Stimulated activated naive CD8-positive, alpha-beta T cell treated with anti-CD3 and anti-CD28 coated beads, Interleukin-15, amount 100 ng/mL, for 72 hours (primary cell): ENCODE data around the gene ADGRG4.
"Not testable (repeated sequence)": the region's sequence is repeated elsewhere in the genome, so short reads cannot be mapped to it uniquely, and the experiment has no call there.

ENCODE experiments used
- ATAC-seq: fragments of 150-1000 bp; cut with Tn5 transposase; 2 replicates; pipeline ENCODE4 v1.10.0; 2021; ENCODE audit warnings: mild to moderate bottlenecking, moderate library complexity
- DNase-seq, 2 donors: peaks; one replicate each; pipeline ENCODE4 v3.0.0; 2021 to 2022
- H3K27ac Mint-ChIP-seq, 2 donors: one replicate each; pipeline ENCODE4 v1.8.0; 2022; ENCODE audit warnings: mild to moderate bottlenecking in 2 of 2, mixed read lengths in 2 of 2, moderate library complexity in 2 of 2
- H3K27me3 Mint-ChIP-seq: one replicate; pipeline ENCODE4 v1.8.0; 2022; ENCODE audit warnings: mixed read lengths
- H3K4me1 Mint-ChIP-seq: one replicate; pipeline ENCODE4 v1.8.0; 2022; ENCODE audit warnings: mild to moderate bottlenecking, mixed read lengths
- H3K4me3 Mint-ChIP-seq, 2 donors: one replicate each; pipeline ENCODE4 v1.8.0; 2022; ENCODE audit warnings: mild to moderate bottlenecking in 2 of 2, mixed read lengths in 2 of 2, moderate library complexity in 1 of 2
- H3K9me3 Mint-ChIP-seq, 2 donors: one replicate each; pipeline ENCODE4 v1.8.0; 2022; ENCODE audit warnings: mixed read lengths in 2 of 2

ADGRG4 gene

DNA sequence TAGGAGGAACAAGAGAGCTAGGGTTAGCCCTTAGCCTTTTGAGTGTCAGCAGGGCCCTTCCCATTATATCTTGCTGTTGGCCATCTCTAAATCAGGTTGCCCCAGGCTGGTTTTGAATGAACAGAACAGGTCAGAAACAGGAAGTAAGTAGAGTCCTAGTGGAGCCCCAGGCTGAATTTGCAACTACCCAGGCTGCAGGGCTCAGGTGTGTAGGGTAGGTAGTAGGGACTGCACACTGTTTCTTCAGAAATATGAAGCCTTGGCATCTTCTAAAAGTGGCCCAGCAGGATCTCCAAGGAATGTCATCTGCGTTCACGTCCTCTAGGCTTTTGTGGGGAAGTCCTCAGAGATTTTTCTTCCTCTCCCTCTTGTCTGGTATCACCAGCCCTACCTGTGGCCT, 90.2 kb downstream of the ADGRG4 start:
- H3K27me3 Mint-ChIP-seq = no peaks in the 10 kb centered on the region
- DNase-seq (no peak), ATAC-seq (no peak)
- no peaks in the 10 kb centered on the region for H3K9me3 Mint-ChIP-seq
- no peak overlapping the region for H3K4me3 Mint-ChIP-seq
- no peaks in the 10 kb centered on the region for H3K4me1 Mint-ChIP-seq
- H3K27ac Mint-ChIP-seq = no peak overlapping the region

DNA sequence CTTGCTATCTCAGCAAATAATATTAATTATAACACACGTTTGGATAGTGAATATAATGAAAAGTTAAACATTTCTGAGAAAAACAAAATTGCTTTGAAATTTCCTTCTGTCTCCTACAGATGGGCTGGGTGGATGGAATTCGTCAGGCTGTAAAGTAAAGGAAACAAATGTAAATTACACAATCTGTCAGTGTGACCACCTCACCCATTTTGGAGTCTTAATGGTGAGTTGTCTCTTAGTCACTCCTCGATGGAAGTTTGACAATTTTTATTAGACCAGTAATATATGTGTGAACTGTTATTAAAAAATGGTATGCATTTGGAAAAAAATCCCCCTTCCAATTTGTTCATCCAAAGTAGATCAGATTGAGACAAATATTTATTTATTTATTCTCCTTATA, 94.5 kb downstream of the ADGRG4 start:
- no peak for DNase-seq
- Mint-ChIP-seq H3K9me3 (no peaks in the 10 kb centered on the region), H3K4me1 (no peaks in the 10 kb centered on the region), H3K27ac (no peak overlapping the region), H3K4me3 (no peak overlapping the region), H3K27me3 (no peaks in the 10 kb centered on the region)
- ATAC-seq = no peak

DNA sequence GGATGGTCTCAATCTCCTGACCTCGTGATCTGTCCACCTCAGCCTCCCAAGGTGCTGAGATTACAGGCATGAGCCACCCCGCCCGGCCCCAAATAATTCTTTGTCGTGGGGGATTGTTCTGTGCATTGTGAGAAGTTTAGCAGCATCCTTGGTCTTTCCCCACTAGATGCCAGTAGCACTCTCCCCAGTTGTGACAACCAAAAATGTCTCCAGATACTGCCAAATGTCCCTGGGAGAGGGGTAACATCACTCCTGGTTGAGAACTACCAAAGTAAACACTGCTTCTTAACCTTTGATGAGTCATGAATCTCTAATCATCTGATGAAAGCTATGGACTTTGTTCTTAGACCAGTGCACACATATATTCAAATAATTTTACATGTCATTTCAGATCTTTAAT, 96.2 kb downstream of the ADGRG4 start:
- no peaks in the 10 kb centered on the region for H3K9me3 Mint-ChIP-seq
- no peaks in the 10 kb centered on the region for H3K27me3 Mint-ChIP-seq
- no peak overlapping the region for H3K27ac Mint-ChIP-seq
- no peak for ATAC-seq
- DNase-seq = no peak
- no peak overlapping the region for H3K4me3 Mint-ChIP-seq
- no peaks in the 10 kb centered on the region for H3K4me1 Mint-ChIP-seq

DNA sequence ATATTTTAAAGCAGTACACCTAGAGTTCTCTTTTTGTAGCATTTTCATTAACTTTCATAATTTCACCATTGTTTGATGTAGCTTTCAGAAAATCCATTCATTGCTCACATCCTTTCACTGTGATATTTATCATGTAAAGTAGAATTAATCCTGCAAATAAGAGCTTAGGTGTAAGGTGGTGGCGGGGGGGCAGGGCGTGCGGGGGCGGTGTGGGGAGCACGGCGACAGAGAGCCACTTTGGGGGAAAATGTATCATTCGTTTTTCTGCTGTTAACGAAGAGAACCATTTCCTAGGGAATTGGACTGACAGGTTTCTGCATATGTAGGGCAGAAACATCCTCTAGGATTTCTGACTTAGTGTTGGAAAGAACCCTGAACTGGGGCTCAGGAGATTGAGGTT, 104.4 kb downstream of the ADGRG4 start:
- ATAC-seq (no peak), DNase-seq (no peak)
- Mint-ChIP-seq H3K4me3 (no peak overlapping the region), H3K27ac (no peak overlapping the region), H3K9me3 (no peaks in the 10 kb centered on the region), H3K27me3 (no peaks in the 10 kb centered on the region), H3K4me1 (no peaks in the 10 kb centered on the region)

DNA sequence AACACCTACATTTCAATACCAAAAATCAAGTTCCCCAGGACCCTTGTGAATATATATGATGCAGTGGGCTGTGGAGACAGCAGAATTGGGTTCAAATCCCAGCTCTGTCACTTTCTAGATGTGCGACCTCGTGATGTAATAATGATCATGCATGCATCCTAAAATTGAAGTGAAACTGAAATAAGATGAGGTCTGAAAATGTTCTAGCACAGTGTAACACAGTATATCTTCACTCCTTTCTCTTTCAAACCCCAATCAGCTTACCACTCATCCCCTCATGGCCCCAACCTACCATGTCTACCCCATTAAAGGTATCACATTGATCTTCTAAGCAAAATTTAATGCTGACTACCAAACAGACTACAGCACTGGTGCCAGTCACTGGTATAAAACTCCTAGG, 117.0 kb downstream of the ADGRG4 start:
- ATAC-seq (no peak), DNase-seq (no peak)
- H3K27me3 Mint-ChIP-seq = no peaks in the 10 kb centered on the region
- H3K4me1 Mint-ChIP-seq = no peaks in the 10 kb centered on the region
- no peak overlapping the region for H3K27ac Mint-ChIP-seq
- peaks cover 0 to 7% of the 10 kb centered on the region in 2 donors for H3K9me3 Mint-ChIP-seq
- H3K4me3 Mint-ChIP-seq = no peak overlapping the region

DNA sequence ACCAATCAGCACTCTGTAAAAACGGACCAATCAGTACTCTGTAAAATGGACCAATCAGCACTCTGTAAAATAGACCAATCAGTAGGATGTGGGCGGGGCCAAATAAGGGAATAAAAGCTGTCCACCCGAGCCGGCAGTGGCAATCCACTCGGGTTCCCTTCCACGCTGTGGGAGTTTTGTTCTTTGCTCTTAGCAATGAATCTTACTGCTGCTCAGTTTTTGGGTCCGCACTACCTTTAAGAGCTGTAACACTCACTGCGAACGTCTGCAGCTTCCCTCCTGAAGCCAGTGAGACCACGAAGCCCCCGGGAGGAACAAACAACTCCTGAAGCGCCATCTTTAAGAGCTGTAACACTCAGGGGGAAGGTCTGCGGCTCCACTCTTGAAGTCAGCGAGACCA, 120.6 kb downstream of the ADGRG4 start:
- ATAC-seq (no peak), DNase-seq (no peak)
- Mint-ChIP-seq H3K4me3 (no peak overlapping the region), H3K27me3 (no peaks in the 10 kb centered on the region), H3K9me3 (peaks cover 0 to 7% of the 10 kb centered on the region in 2 donors), H3K27ac (no peak overlapping the region), H3K4me1 (no peaks in the 10 kb centered on the region)

DNA sequence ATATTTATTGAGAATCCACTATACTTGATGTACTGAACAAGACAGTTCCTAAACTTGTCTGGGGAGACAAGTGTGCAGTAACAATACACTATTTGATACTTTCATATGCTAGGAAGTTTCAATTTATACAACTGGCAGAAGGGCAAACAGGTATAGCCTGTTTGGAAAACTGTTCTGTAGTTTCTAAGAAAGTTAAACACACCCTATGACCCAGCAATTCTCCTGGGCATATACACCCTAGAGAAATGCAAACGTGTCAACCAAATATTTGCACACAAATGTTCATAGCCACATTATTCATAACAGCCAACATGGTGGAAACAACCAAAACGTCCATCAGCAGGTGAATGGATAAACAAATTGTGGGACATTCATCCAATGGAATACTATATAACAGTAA, 123.0 kb downstream of the ADGRG4 start:
- no peaks in the 10 kb centered on the region for H3K27me3 Mint-ChIP-seq
- no peak for DNase-seq
- no peak overlapping the region for H3K27ac Mint-ChIP-seq
- H3K4me1 Mint-ChIP-seq = no peaks in the 10 kb centered on the region
- H3K9me3 Mint-ChIP-seq = peaks cover 0 to 7% of the 10 kb centered on the region in 2 donors
- no peak overlapping the region for H3K4me3 Mint-ChIP-seq
- ATAC-seq = no peak

DNA sequence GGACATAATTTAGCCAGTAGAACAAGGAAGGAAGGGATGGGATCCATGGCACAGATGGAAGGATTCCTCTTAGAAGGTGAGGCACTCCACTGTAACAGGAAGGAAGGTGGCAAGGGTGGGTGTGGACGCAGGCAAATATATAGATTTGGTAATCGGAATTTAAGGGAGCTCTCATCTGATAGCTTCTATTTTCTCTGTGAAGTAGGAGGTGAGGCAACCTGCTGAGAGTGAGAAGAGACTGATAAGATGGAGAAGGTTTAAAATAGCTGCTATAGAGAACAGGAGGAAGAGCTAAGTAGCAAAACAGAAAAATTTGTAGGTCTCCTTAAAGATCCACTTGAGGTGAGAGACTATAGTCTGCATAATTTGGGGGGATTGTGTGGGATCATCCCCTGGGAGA, 125.2 kb downstream of the ADGRG4 start:
- Mint-ChIP-seq H3K27ac (no peak overlapping the region), H3K27me3 (no peaks in the 10 kb centered on the region), H3K9me3 (no peaks in the 10 kb centered on the region), H3K4me3 (no peak overlapping the region), H3K4me1 (no peaks in the 10 kb centered on the region)
- no peak for DNase-seq
- no peak for ATAC-seq

DNA sequence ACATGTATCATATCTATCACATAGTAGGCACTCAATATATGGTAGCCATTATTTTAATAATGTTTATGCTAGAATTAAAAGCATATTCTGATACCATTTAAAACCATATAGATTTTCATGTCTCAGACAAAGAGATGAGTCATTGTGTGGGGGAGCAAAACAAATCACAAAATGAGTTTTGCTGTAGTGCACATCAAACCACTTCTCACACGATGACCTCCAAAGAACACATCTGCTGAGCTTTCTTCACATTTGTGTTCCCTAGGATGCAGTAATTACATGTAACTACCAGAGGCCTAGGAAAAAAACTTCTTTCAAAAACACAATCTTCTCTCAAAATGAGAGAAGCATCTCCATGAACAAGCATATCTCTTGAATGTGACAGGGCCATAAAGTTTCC, 130.9 kb downstream of the ADGRG4 start:
- no peak for ATAC-seq
- H3K9me3 Mint-ChIP-seq = no peaks in the 10 kb centered on the region
- no peak overlapping the region for H3K4me3 Mint-ChIP-seq
- no peaks in the 10 kb centered on the region for H3K27me3 Mint-ChIP-seq
- no peak for DNase-seq
- no peaks in the 10 kb centered on the region for H3K4me1 Mint-ChIP-seq
- no peak overlapping the region for H3K27ac Mint-ChIP-seq

DNA sequence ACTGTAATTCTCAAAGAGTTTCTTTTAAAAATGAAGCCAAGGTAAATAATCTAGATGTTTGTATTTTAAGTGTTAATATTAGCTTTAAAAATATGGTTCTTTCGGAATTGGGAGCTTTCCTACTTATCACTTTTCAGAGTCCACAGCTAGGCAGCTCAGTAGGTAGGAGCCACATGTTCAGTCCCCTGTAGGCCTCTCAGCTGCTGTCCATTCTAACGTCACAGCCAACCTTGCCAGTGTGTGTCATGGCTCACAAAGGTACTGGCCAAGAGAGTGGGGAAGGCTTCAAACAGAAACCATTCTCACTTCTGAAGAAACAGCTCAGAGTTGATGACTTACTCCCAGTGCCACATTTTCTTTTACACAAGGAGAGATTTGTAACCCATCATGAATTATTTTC, 137.0 kb downstream of the ADGRG4 start:
- no peak overlapping the region for H3K4me3 Mint-ChIP-seq
- ATAC-seq (no peak), DNase-seq (no peak)
- no peaks in the 10 kb centered on the region for H3K27me3 Mint-ChIP-seq
- no peak overlapping the region for H3K27ac Mint-ChIP-seq
- no peaks in the 10 kb centered on the region for H3K4me1 Mint-ChIP-seq
- no peaks in the 10 kb centered on the region for H3K9me3 Mint-ChIP-seq

DNA sequence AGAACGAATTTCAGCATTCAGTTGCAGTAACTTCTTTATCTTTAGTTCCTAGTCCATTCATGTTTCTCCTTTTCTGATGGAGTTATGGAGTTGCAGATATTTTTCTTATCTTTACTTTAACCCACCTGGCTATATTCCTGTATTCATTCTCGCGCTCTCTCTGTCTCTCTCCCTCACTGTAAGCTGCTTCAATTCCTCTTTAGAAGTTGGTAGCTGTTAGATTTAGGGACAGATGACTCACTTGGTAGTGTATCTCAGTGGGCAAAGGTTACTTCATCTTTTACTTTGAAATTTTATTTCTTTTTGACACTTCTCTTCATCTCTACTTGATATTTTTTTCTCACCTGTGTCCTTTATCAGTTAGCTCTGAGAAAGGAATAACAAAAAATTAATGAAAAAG, 137.4 kb downstream of the ADGRG4 start:
- ATAC-seq (no peak), DNase-seq (no peak)
- Mint-ChIP-seq H3K27ac (no peak overlapping the region), H3K4me1 (no peaks in the 10 kb centered on the region), H3K4me3 (no peak overlapping the region), H3K27me3 (no peaks in the 10 kb centered on the region), H3K9me3 (no peaks in the 10 kb centered on the region)

DNA sequence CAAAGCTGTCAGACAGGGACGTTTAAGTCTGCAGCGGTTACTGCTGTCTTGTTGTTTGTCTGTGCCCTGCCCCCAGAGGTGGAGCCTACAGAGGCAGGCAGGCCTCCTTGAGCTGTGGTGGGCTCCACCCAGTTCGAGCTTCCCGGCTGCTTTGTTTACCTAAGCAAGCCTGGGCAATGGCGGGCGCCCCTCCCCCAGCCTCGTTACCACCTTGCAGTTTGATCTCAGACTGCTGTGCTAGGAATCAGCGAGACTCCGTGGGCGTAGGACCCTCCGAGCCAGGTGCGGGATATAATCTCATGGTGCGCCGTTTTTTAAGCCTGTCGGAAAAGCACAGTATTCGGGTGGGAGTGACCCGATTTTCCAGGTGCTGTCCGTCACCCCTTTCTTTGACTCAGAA, 144.9 kb downstream of the ADGRG4 start:
- H3K4me3 Mint-ChIP-seq, H3K9me3 Mint-ChIP-seq, H3K27me3 Mint-ChIP-seq, DNase-seq, ATAC-seq, H3K27ac Mint-ChIP-seq, H3K4me1 Mint-ChIP-seq: not testable (repeated sequence)

DNA sequence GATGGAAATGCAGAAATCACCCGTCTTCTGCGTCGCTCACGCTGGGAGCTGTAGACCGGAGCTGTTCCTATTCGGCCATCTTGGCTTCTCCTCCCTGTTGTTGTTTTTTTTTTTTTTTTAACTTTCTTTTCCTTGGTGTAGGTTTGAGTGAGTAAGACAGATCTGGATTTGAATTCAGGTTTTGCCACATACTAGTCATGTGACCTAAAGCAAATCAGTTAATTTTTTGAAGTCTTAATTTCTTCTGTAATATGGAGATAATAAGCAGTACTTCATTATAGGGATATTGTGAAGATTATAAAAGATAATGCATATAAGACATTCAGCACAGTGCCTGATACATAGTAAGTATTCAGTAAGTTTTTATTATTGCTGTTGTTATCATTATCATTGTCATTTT, 145.4 kb downstream of the ADGRG4 start:
- DNase-seq (no peak), ATAC-seq (no peak)
- Mint-ChIP-seq H3K9me3 (no peaks in the 10 kb centered on the region), H3K4me3 (no peak overlapping the region), H3K27me3 (no peaks in the 10 kb centered on the region), H3K4me1 (no peaks in the 10 kb centered on the region), H3K27ac (no peak overlapping the region)

DNA sequence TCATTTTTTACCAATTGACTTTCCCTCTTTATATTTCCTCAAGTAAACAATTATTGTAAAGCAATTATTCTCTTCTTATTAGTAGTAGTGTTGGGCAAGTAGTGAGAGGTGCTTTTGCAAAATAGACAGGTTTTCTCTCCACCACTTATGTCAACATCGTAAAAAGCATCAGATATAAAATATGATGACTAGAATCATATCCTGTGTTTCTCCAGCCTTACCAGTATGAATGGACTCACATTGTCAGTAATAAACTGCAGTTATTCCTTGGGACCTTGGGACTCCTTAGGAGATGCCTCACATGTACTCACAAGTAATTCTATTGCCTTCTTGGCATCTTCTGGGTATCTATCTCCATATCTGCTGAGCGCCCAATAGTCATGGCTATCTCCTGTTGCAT, 146.5 kb downstream of the ADGRG4 start:
- Mint-ChIP-seq H3K9me3 (no peaks in the 10 kb centered on the region), H3K4me1 (no peaks in the 10 kb centered on the region), H3K27me3 (no peaks in the 10 kb centered on the region), H3K27ac (no peak overlapping the region), H3K4me3 (no peak overlapping the region)
- ATAC-seq (no peak), DNase-seq (no peak)

DNA sequence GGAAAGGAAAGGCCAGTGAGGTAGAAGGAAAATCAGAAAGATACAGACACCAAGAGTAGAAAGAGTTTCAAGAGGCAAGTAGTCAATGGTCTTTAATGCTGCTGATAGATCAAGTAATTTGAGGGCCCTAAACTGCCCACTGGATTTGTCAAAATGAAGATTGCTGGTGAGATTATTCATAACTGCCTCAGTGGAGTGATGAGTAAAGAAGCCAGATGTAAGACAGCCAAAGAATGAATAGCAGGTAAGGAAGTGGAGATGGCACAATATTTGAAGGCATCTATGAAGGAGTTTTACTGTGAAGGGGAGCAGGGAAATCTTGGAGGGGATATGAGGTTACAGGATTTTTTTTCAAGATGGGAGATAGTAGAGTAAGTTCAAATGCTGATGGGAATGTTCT, 147.2 kb downstream of the ADGRG4 start:
- no peaks in the 10 kb centered on the region for H3K27me3 Mint-ChIP-seq
- no peaks in the 10 kb centered on the region for H3K4me1 Mint-ChIP-seq
- H3K27ac Mint-ChIP-seq = no peak overlapping the region
- H3K9me3 Mint-ChIP-seq = no peaks in the 10 kb centered on the region
- no peak for ATAC-seq
- H3K4me3 Mint-ChIP-seq = no peak overlapping the region
- DNase-seq = no peak

DNA sequence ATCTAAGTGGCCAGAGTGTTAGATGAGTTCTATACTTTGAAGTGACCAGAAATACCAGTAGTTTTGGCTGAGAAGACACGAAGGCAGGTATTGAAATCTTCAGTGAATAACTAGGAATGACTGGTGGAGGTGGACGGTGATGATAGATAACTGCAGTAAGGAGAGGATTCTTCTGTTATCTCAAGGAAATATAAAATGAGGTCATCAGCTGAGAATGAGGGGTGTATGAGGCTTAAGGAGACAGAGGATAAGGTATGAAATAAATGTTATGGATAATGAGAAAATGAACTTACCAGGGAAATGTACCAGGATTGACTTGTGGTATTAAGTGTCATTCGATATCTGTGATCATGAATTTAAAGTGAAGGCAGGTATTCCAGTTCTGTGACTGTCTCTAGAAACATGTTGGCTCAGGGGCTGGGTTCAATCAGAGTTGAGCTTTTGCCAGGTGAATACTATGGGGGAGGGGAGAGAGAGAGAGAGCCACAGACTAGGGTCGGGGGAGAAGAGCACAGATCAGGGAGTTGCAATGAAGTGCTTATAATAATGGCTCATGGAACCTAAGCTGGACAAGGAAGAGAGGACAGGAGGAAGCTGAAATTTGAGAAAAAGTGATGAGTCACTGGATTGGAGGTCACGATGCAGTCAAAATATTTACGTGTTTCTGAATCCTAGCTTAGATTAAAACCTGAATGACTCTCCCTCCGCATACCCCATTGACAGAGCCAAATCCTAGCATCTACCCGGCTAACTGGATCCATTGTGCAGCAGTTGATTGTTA, 149.5 kb downstream of the ADGRG4 start:
- DNase-seq = no peak
- Mint-ChIP-seq H3K9me3 (no peaks in the 10 kb centered on the region), H3K27ac (no peak overlapping the region), H3K4me1 (no peaks in the 10 kb centered on the region), H3K27me3 (no peaks in the 10 kb centered on the region), H3K4me3 (no peak overlapping the region)
- no peak for ATAC-seq

DNA sequence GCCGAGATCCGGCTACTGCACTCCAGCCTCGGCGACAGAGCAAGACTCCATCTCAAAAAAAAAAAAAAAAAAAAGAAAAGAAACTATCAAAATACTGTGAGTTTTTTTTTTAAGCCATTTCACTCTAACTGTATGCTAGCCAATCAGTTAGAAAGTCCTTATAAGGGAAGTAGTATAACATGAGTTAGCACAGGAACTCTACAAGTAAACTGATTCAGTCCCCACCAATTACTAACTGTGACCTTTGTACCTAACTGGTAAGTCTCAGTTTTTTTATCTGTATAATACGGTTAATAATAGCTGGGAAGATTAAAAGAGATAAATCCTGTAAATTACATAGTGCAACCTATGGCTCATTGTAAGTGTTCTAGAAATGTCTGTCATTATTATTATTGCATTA, 151.9 kb downstream of the ADGRG4 start:
- DNase-seq = no peak
- no peaks in the 10 kb centered on the region for H3K9me3 Mint-ChIP-seq
- no peak overlapping the region for H3K27ac Mint-ChIP-seq
- H3K4me1 Mint-ChIP-seq = no peaks in the 10 kb centered on the region
- no peak for ATAC-seq
- no peaks in the 10 kb centered on the region for H3K27me3 Mint-ChIP-seq
- H3K4me3 Mint-ChIP-seq = no peak overlapping the region
